GM21619 (cell line): Measurements from ENCODE around the gene IRF4.

Source experiments
- ATAC-seq: cut with Tn5 transposase; IDR thresholded peaks from one replicate; pipeline ENCODE4 v1.9.1; 2021; ENCODE audit not compliant: unreplicated experiment

Gene IRF4

DNA sequence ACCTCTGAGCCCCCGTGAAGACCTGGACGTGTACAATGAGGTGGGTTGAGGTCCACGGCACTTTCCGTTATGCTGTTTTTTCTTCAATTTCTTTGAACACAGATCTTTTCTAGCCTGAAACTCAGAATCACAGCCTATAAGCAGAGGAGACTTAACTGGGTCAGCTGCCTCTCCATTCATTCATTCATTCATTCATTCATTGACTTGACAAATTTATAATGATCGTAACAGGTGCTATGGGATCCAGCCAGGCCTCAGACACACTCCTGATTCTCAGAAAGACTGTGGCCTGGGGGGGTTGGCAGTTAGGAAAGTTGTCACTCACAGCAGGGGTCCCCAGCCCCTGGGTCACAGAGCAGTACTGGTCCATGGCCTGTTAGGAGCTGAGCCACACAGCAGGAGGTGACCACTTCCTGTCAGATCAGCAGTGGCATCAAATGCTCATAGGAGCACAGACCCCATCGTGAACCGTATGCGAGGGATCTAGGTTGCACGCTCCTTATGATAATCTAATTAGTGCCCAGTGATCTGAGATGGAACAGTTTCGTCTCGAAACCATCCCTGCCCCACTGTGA, 38.6 kb upstream of the IRF4 start:
- no peak for ATAC-seq

- no peak for ATAC-seq
Observed at GRCh38 chr6:353642-354614, 37.6 kb upstream of the IRF4 start.

DNA sequence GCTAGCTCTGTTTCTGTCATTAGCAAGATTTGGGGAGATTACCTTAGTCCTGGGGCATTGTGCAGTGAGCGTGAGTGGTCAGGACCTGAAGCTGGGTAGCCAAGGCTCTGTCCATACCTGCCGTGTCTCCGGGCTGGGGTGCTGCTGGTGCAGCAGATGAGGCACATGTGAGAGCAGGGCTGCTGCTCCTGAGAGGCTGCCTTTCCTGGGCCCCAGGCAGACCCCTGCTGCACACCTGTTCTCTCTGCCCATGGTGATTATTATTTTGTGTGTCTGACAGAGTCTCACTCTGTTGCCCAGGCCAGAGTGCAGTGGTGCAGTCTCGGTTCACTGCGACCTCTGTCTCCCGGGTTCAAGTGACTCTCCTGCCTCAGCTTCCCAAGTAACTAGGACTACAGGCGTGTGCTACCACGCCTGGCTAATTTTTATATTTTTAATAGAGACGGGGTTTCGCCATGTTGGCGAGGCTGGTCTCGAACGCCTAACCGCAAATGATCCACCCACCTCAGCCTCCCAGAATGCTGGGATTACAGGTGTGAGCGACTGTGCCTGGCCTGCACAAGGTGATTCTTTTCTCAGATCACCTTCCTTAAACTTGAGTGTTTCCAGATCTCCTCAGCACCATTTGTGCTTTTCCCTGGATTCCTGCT, 36.8 kb upstream of the IRF4 start:
- no peak for ATAC-seq

DNA sequence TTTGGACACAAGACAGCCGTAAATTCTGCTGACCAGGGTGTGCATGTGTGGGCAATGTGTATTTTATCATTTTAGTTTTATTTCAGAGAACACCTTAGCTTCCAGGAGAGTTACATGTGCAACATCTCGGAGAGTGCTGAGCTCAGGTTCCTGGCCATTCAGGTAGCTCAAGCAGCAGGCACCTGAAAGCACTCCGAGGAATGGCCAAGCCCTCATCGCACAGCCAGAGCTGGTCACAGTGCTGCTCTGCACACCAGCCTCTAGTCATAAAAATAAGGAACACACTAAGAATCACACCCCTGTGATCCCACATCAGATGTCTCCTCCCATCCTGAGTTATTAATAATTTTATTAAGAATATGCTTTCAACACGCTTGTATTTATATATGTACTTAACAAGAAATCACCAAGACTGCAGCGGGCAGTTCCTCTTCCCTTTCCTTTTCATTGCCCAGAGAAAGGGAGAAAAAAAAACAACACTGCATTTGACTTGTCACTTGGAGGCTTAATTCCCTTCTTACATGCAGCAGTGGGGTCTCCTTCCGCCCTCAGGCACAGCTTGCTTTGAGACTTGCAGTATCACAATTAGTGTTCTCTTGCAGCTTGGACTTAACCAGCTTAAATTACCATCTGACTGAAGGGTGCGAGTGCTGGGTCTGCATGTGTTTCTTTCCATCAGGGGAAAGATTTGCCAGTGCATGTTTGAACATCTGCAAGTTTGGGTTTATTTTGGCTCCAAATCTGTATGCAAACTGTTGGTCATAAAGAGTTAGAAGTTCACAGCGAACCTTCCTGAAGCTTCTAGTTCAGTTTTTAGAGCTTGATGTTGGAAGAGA, 36.0 kb upstream of the IRF4 start:
- no peak for ATAC-seq

- ATAC-seq = peak; percentile 42
Observed at GRCh38 chr6:356828-357251, 34.7 kb upstream of the IRF4 start.

DNA sequence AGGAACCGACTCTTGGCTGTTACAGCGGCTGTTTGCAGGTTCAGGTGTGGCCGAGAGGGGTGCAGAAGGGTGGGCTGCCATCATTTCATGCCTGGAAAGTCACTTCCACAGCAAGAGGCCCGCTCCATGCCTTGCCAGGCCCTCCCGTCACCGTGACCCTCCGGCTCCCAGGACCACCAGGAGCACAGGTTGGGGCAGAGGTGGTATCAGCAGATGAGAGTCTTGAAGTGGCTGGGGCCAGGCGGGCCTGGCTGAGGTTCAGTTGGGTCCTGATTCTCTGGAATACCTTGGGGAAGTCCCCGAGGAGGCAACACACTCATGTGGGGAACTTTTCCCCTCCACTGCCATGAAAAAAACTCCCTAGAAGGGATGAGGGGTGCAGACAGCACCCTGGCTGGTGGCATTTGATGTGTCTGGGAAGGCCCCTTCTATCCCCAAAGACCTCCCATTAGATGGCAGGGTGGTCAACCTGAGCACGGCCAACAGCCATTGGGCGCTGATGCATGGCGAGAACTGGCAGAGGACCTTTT, 34.2 kb upstream of the IRF4 start:
- ATAC-seq = no peak

DNA sequence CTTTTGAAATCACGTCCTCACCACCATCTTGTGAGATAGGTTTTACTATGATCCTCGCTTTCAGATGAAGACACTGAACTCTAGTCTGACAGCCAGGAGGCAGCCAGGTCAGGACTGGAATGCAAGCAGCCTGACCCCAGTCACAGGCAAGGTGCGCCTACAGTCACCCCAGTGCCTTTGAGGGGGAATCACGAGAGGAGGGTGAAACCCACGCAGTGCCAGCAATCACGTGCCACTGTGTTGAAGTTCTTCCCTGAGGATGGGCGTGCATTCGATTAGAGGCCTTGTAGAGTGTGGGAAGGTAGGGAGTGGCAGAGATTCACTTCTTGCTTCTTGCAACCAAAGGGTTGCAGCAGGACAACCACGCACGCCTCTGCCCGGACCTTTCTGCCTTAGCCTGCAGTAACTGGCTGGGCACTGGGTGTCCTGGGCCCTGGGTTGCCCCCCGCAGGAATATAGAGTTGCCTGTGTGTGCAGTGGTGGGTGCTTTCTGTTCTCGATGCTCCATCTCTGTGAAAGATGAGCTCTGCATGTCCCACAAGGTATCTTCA, 33.7 kb upstream of the IRF4 start:
- no peak for ATAC-seq

- ATAC-seq = no peak
Observed at GRCh38 chr6:358432-358831, 33.1 kb upstream of the IRF4 start.

DNA sequence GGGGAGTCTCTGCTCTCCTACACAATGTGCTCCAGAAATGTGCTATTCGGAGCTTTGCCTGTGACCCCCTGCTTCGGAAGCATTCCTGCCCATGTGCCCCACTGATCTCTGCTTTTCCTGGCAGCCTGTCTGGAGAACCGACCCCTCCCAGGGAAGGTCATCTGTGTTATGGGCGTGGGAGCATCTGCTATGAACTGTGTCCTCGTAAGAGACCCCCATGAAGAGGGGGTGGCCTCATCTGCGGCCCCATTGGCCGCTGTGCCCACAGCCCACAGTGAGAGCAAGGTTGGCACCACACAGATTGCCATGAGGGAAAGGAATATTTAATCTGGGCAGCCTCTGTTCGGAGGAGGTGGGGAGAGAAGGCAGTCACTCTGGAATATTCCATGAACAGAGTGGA, 32.7 kb upstream of the IRF4 start:
- ATAC-seq = no peak

- ATAC-seq = no peak
Observed at GRCh38 chr6:359261-360035, 32.1 kb upstream of the IRF4 start.

DNA sequence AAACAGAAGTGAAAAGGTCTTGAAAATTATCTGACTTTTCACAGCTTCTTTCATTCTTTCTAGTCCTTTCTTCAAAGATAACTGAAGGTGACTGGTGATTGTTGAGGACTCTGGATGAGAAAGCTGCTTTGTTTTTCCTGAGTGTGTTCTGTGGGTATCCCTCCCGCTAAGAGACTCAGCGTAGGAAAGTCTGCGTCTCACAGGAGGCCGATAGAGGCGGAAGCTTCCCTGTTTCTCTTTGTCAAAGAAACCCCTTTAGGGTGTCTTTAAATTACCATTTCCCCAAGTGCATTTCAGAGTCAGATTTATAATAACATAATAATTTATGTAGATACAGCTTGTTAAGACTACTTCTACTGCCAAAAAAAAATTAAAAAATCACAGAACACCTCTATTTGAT, 31.2 kb upstream of the IRF4 start:
- ATAC-seq = no peak

DNA sequence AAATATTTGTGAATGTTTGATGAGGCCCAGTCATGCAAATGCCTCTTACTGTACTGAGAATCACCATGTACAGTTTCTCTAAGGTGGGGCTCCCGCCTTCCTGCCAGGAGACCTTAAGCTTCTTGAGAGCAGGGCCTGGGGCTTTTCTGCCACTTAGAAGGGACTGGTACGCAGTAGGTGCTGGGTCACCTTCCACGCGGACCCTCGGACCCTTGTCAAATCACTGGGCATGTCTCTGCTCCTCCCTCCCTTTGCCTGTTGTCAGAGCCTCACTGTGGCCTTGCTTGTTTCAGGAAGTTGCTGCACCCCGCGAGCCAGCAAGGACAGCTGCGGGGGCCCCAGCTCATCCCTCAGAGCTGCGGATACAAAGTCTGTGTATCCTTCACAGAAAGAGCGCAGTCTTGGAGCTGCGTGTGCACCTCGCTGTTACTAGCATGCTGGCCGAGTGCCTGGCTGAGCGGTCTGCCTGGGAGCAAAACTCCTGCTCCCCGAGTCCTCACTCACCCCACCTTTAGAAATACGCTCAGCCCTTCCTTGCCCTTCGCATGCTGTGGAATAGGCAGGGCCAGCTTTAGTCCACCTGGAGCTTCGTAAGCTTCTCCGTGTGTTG, 30.7 kb upstream of the IRF4 start:
- no peak for ATAC-seq

GRCh38 chr6:361411-362132, 30.0 kb upstream of the IRF4 start:
- ATAC-seq = no peak

DNA sequence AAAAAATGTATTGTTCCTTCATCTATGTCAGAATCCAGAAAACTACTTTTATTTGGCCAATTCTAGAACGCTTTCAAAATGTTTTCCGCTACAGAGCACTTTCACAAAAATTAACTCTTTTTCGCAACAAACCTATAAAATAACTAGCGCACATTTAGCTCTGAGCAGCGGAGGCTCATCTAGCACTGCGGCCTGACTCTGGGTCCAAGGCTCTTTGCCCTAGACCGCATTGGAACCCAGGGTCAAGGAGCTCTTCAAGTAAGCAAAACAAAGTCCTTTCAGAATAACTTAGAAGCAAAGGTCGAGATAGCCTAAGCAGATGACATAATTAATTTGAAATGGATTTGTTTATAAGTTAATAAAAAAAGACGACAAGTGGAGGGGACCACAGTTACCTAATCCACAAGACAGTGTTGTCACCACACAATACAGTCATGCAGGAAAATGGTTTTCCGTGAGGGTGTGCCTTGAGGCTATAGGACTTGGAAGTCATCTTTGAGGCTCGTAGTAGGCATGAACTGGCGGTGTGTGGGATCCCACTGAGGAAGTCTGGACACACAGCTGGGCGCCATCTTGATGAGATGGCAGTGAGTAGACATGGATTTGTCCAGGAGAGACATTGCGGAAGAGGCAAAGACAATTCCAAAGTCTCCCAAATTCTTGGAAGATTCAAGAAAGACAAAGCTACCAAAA, 29.2 kb upstream of the IRF4 start:
- no peak for ATAC-seq

GRCh38 chr6:362924-363249, 28.7 kb upstream of the IRF4 start:
- no peak for ATAC-seq

DNA sequence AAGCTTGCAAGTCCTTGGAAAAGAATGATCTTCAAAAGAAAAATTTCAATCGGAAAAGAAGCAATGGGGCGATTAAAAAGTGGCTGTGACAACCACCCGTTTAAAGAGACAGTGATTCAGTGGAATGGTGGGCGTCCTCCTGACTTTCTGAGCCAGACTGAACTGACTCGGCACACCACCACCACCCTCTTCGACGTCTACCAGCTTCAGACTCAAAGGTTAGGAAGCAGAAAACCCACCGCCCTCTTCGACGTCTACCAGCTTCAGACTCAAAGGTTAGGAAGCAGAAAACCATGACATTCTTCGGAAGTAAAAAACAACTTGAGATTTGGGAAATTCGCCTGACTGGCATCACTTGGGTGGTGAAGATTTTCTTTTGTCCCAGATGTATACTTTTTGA, 28.3 kb upstream of the IRF4 start:
- no peak for ATAC-seq

- ATAC-seq = no peak
Observed at GRCh38 chr6:363909-364308, 27.6 kb upstream of the IRF4 start.
